MM.1S (cell line): ENCODE measurements around the gene ANKLE2.

Experiments
- DNase-seq: peaks from one replicate; pipeline ENCODE4 v3.0.0-alpha.2; 2015
- H2AFZ ChIP-seq: fragments of 300-600 bp; sonication (generic); 2 replicates; pipeline ENCODE4 v1.6.0; 2016; ENCODE audit warnings: antibody characterized with exemption, low read length
- H3F3A ChIP-seq: fragments of 300-600 bp; sonication (generic); 2 replicates; pipeline ENCODE4 v1.6.1; 2016; ENCODE audit warnings: mild to moderate bottlenecking, antibody characterized with exemption, low read length, moderate library complexity, mixed read lengths; ENCODE audit not compliant: insufficient read depth
- H3K27ac ChIP-seq: fragments of 300-600 bp; sonication (generic); 2 replicates; pipeline ENCODE4 v1.5.1; 2016; ENCODE audit warnings: mild to moderate bottlenecking, low read length
- H3K27me3 ChIP-seq: fragments of 300-600 bp; sonication (generic); replicated peaks from 2 replicates; pipeline ENCODE4 v1.6.0; 2016; ENCODE audit warnings: low read length; ENCODE audit not compliant: insufficient read depth
- H3K36me3 ChIP-seq: fragments of 300-600 bp; sonication (generic); replicated peaks from 2 replicates; pipeline ENCODE4 v1.6.1; 2016; ENCODE audit warnings: mild to moderate bottlenecking, low read length, mixed read lengths; ENCODE audit not compliant: insufficient read depth
- H3K4me1 ChIP-seq: fragments of 300-600 bp; sonication (generic); 2 replicates; pipeline ENCODE4 v1.6.1; 2016; ENCODE audit warnings: low read length, mixed read lengths
- H3K4me2 ChIP-seq: fragments of 300-600 bp; sonication (generic); 2 replicates; pipeline ENCODE4 v1.6.0; 2016; ENCODE audit warnings: low read depth, low read length
- H3K4me3 ChIP-seq: fragments of 300-600 bp; sonication (generic); 2 replicates; pipeline ENCODE4 v1.5.1; 2016; ENCODE audit warnings: low read length, mixed read lengths
- H3K79me2 ChIP-seq: fragments of 300-600 bp; sonication (generic); 2 replicates; pipeline ENCODE4 v1.6.1; 2016; ENCODE audit warnings: mixed run types, low read length, mixed read lengths
- H3K9ac ChIP-seq: fragments of 300-600 bp; sonication (generic); 2 replicates; pipeline ENCODE4 v1.6.1; 2016; ENCODE audit warnings: low read length, mixed read lengths
- H3K9me2 ChIP-seq: fragments of 300-600 bp; sonication (generic); replicated peaks from 2 replicates; pipeline ENCODE4 v1.6.1; 2016; ENCODE audit warnings: mild to moderate bottlenecking, low read length, mixed read lengths; ENCODE audit not compliant: insufficient read depth
- H3K9me3 ChIP-seq: fragments of 300-600 bp; sonication (generic); replicated peaks from 2 replicates; pipeline ENCODE4 v1.6.1; 2016; ENCODE audit warnings: mild to moderate bottlenecking, low read length, mixed read lengths; ENCODE audit not compliant: insufficient read depth
- H4K20me1 ChIP-seq: fragments of 300-600 bp; sonication (generic); 2 replicates; pipeline ENCODE4 v1.6.1; 2016; ENCODE audit warnings: mild to moderate bottlenecking, low read length, moderate library complexity, mixed read lengths; ENCODE audit not compliant: insufficient read depth
- CTCF ChIP-seq: fragments of 300-600 bp; sonication (generic); IDR thresholded peaks from 2 replicates; pipeline ENCODE4 v1.5.1; 2016; ENCODE audit warnings: antibody characterized with exemption, low read length, mixed read lengths
- EZH2 ChIP-seq: fragments of 300-600 bp; sonication (generic); optimal IDR thresholded peaks from 2 replicates; pipeline ENCODE3; 2017; ENCODE audit warnings: low read depth, mild to moderate bottlenecking, antibody characterized with exemption, low read length, mixed read lengths
- EZH2phosphoT487 ChIP-seq: fragments of 300-600 bp; sonication (generic); IDR thresholded peaks from 2 replicates; pipeline ENCODE4 v1.6.1; 2018; ENCODE audit warnings: antibody characterized with exemption, low read length

The ANKLE2 gene

GRCh38 chr12:132728502-132728901 lies 33.1 kb downstream of the ANKLE2 start:
- no peak for TF ChIP-seq CTCF
- H3K27me3 ChIP-seq = no peaks in the 10 kb centered on the region
- H3K79me2 ChIP-seq = no peaks in the 10 kb centered on the region
- no peaks in the 10 kb centered on the region for H4K20me1 ChIP-seq
- no peaks in the 10 kb centered on the region for H3K9me2 ChIP-seq
- no peaks in the 10 kb centered on the region for H3F3A ChIP-seq
- H3K27ac ChIP-seq = no peak overlapping the region
- H3K9ac ChIP-seq = no peak overlapping the region
- no peak for DNase-seq
- H2AFZ ChIP-seq = no peak overlapping the region
- no peak overlapping the region for H3K4me2 ChIP-seq
- no peaks in the 10 kb centered on the region for H3K9me3 ChIP-seq
- no peaks in the 10 kb centered on the region; the same call in 1 of the 2 replicates for H3K36me3 ChIP-seq
- no peak overlapping the region for H3K4me3 ChIP-seq
- no peaks in the 10 kb centered on the region for H3K4me1 ChIP-seq

GRCh38 chr12:132727091-132727794 lies 34.4 kb downstream of the ANKLE2 start:
- Histone ChIP-seq H3K79me2 (no peaks in the 10 kb centered on the region), H3K9me2 (no peaks in the 10 kb centered on the region), H3K27ac (no peak overlapping the region), H3F3A (no peaks in the 10 kb centered on the region), H3K4me3 (no peak overlapping the region), H4K20me1 (no peaks in the 10 kb centered on the region), H3K9ac (no peak overlapping the region), H3K4me1 (no peaks in the 10 kb centered on the region), H2AFZ (no peak overlapping the region), H3K9me3 (no peaks in the 10 kb centered on the region), H3K36me3 (no peaks in the 10 kb centered on the region; the same call in 1 of the 2 replicates), H3K27me3 (no peaks in the 10 kb centered on the region), H3K4me2 (no peak overlapping the region)
- no peak for DNase-seq
- TF ChIP-seq EZH2phosphoT487 = no peak
- TF ChIP-seq EZH2 = no peak
- no peak for TF ChIP-seq CTCF

GRCh38 chr12:132726386-132726785 lies 35.2 kb downstream of the ANKLE2 start:
- H3K9me2 ChIP-seq = no peaks in the 10 kb centered on the region
- no peaks in the 10 kb centered on the region for H3F3A ChIP-seq
- no peak overlapping the region for H3K9ac ChIP-seq
- TF ChIP-seq CTCF = no peak
- no peak for TF ChIP-seq EZH2phosphoT487
- no peak for TF ChIP-seq EZH2
- no peaks in the 10 kb centered on the region for H4K20me1 ChIP-seq
- no peaks in the 10 kb centered on the region for H3K27me3 ChIP-seq
- H3K4me3 ChIP-seq = no peak overlapping the region
- H3K4me1 ChIP-seq = no peaks in the 10 kb centered on the region
- no peaks in the 10 kb centered on the region; the same call in 1 of the 2 replicates for H3K36me3 ChIP-seq
- no peaks in the 10 kb centered on the region for H3K9me3 ChIP-seq
- DNase-seq = no peak
- no peak overlapping the region for H2AFZ ChIP-seq
- H3K27ac ChIP-seq = no peak overlapping the region
- no peaks in the 10 kb centered on the region for H3K79me2 ChIP-seq
- H3K4me2 ChIP-seq = no peak overlapping the region
